Right forelimb (tissue), 1 donor: Measurements from ENCODE around the gene TFAP2A.
A peak's percentile ranks its signal among the peaks of the same experiment; 100 is the strongest.

ENCODE experiments used
- DNase-seq: peaks from one replicate; pipeline ENCODE4 v3.0.0-alpha.2; 2018

The TFAP2A gene

DNA sequence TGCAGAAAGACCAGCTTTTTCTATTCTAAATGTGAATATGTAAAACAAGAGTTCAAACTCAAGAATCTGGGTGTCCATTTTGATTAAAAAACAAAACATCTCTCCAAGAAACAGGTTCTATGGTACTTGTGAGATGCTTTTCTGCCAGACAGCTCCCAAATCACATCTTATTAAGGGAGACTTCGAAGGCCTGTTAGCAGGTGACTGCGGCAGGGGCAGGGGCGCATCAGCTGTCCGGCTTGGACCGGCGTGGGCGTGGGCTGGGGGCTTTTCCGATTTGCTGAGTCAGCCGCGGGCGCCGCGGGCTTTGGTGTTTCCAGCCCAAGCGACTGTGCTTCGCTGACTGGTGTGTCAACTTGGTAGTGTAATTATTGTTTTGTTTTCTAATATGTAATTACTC lies 32.6 kb downstream of the TFAP2A start:
- no peak for DNase-seq

DNA sequence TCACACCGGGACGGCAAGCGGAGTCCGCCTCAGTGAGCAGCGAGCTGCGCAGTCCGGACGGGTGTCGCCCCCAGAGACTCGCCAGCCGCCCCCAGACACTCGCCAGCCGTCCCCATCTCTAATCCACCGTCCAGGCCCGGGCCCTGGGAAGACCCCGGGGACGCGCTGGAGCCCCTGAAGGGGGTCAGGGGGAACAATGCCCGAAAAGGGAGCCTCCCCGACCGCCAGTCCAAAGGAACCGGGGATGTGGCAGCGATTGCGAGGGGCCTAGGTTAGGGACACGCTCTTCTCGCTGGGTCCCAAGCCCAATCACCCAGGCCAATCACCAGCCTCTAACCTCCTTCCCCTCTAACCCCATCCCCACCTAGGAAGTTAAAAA lies 33.1 kb downstream of the TFAP2A start:
- no peak for DNase-seq

DNA sequence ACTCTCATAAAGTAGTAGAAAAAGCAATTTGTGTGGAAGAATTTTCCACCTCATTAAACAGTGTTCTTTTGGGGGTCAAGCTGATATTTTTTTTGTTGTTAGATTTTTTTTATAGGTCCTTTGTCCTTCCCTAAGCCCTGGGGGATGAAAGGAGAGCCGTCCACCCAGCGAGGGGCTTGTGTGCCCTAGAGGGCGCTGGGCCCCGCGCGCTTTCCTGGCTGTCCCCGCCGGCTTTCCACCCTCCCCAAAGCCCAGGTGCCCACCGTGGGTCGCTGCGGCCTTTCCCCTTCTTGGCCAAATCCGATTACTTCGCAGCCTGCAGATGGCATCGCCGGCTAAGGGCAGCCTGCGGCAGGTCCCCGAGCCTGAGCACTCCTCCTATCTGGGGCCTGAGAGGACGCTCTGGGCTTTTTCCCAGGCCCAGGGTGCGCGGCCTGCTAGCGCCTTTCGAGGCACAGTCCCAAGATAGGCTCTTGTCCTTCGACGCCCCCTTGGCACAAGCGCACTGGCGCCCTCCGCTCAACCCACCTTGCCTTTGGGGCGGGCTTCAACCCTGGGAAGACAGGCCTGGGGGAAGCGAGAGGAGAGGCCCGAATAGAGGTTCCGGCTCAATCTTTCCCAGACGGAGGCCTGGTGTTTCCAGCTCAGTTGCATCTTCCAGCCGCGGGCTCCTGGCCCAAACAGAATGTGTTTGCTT lies 33.6 kb downstream of the TFAP2A start:
- no peak for DNase-seq

DNA sequence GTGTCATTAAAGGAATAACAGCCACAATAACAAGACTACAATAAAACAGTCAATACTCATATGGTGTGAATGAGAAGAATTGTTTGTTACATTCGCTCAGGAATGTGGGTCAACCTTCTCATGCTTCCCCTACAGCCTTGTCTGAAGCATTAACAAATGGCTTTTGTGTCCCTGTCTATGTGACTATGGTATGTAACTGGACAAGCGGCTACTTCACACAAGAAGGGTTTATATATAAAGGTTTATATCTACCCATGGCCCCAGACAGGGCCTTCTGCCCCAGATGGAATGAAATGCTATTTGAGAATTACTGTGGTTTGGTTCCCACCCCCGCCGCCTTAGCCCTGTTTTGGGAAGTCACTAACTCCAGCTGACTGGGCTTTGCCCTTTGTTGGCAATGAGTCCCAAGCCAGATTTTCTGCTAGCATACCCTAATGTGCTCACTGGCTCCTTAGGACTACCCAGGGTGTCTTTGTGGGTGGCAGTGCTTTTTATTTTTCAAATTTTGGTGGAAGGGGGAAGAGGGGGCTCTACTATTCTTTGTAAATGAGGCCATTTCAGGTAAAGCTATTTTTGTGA lies 39.4 kb downstream of the TFAP2A start:
- no peak for DNase-seq

DNA sequence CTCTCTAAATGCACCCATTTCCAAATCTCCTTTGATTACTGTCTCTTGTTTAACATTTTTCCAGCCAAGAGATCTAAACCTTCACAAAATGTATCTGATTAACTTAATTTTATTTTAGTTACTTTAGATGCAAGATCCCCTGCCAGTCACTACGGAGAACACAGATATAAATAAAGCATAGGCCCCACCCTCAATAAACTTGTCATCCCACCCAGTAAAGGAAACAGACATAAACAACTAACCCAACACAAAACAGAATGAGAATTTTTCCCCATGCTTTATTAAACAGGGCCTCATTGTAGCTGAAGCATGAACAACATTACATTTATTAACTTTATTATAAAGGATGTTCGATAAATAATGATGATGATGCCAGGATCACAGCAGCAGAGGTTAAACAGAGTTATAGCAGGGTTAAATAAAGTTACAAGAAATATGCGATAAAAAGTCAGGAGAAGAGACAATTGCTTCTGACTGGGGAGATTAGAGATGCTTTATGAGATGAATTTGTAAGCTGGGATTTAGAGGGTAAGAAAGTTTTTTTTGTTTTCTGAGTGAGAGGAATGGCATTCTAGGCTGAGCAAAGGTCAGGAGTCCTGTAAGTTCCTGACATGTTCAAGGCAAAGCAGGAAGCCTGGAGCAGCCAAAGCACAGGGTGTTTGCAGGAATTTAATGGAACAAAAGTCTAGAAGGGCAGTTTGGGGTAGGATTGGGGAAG lies 41.1 kb downstream of the TFAP2A start:
- no peak for DNase-seq

DNA sequence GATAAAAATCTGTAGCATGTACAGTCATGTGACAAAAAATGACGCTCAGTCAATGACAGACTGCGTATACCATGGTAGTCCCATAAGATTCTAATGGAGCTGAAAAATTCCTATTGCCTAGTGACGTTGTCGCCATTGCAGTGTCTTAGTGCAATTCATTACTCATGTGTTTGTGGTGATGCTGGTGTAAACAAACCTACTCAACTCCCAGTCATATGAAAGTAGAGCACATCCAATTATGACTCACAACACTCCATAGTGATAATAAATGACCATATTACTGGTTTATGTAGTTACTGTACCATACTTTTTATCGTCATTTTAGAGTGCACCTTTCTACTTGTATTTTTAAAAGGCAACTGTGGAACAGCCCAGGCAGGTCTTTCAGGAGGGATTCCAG lies 45.0 kb downstream of the TFAP2A start:
- DNase-seq = no peak

DNA sequence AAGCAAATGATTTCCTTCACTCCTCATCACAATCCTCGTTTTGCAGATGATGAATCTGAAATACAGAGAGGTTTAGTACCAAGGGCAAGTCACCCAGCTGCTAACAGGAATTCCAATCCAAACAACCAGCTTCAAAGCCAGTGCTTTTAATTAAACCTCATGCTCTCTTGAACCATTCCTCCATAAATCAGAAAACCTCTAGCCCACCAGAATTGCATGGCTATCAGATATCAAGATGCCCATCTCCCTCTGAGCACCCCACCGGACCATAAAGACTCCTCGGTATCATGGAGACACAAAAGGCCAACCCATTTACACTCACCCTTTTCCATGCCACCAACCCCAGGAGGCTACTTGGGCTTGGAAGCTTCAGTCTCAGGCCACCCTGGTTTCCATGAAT lies 46.0 kb downstream of the TFAP2A start:
- no peak for DNase-seq

DNA sequence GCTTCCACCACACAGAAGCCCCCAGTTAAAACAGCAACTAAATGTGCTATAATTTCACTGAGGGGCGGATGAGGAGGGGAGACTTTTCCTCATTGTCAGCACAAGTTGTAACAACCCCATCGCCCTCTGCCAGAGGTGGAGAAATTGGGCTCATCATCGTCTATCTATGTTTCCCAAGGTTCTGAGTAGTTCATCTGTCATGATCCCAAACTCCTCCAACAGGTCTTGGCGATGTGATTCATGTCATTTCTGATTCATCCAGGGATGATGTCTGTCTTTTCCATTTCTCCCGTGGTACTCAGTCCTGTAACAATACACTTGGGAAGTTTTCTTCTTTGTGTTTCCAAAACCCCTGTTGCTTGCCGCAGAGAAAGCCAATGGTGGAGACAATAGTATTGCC lies 51.0 kb downstream of the TFAP2A start:
- no peak for DNase-seq

DNA sequence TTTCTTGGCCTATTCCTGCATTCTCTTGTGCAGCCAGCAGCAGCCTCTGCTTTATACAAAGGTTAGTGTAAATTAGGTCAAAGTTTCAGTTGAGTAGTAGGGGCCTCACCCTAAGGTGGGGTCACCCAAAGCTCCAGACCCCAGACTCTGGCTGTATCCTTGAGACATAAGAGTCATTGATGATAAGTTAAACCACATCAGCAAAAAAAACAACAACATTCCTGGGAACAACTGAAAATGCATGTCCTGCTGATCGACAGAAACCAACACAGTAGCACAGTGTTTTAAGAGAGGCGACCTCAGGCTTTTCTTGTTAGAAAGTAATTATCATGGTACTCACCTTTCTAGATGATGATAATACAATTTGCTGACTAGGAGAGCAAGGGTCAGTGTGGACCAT lies 52.6 kb downstream of the TFAP2A start:
- no peak for DNase-seq

DNA sequence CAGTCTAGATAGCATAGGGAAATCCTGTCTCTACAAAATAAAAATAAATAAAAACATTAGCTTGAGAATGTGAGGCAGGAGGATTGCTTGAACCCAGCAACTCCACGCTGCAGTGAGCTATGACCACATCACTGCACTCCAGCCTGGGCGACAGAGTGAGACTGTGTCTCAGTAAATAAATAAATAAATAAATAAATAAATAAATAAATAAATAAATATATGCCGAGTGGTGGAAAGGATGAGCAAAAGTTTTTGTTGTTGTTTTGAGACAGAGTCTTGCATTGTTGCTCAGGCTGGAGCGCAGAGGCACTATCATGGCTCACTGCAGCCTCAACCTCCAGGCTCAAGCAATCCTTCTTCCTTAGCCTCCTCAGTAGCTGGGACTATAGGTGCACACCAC lies 53.4 kb downstream of the TFAP2A start:
- no peak for DNase-seq

DNA sequence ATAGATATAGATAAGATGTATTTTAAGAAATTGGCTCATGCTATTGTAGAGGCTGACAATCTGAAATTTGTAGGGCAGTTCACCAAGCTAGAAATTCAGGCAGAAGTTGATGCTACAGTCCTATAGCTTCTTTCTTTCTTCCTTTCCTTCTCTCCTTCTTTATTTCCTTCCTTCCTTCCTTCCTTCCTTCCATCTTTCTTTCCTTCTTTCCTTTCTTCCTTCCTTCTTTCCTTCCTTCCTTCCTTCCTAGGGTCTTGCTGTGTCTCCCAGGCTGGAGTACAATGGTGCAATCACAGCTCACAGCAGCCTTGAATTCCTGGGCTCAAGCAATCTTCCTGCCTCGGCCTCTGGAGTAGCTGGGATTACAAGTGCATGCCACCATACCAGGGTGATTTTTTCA lies 55.3 kb downstream of the TFAP2A start:
- DNase-seq = no peak

DNA sequence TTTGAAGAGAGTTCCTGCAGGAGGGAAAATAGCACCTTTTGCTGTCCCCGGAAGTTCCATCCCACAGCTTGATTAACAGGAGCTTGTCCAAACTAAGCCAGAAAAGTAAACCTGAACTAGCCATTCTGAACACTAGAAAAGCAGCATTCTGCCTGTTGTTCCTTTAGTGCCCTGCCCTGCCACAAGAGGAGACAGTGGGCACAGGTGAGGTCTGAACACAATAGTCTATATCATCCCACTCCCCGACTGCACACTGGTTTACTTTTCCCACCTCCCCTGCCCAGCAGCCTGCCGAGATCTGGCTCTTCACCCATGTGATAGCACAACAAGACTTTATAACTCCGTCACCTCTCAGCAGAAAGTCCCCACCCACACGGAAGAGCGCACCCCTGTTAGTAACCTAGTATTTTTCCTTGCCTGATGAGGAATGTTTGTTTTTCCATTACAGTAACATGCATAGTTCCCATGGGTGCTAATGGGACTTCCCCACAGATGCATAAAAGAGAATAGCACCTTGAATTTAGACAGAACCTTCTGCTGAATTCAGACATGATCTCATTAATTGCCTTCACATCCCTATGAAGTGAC lies 59.7 kb downstream of the TFAP2A start:
- DNase-seq = no peak

DNA sequence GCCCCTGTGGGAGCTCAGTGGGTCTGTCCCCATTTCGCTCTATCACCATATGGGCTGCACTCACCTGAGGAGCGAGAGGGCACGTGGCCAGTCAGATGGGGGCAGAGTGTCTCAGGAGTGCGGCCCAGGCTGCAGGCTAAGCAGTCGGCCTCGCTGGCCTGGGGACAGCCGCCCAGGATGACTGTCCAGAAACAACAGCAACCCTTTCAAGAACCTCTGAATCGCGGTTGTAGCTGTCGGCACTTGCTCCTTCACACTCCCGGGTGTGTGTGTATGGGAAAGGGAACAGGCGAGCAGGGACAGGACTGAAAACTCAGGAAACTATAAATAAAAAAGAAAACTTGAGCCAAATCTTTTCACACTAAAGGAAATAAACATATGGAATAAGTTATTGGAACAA lies 63.1 kb downstream of the TFAP2A start:
- peak; percentile 67 for DNase-seq

DNA sequence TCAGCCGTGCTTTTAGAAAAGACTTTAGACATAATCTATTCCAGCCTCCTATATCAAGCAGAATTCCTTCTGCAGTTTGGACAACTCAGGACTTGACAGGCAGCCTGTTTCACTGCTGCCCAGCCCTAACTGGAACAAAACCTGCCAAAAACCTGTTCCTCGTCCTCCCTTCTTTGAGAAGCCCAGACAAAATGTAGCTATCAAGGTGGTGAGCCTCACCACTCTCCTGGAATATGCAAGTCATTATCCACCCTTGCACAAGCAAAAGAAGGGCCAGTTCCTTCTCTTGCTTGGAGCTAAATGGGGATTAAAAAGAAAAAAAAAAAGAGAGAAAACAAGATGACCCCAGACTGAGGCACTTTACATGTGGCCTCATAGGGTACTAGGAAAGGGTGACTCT lies 64.2 kb downstream of the TFAP2A start:
- DNase-seq = no peak

DNA sequence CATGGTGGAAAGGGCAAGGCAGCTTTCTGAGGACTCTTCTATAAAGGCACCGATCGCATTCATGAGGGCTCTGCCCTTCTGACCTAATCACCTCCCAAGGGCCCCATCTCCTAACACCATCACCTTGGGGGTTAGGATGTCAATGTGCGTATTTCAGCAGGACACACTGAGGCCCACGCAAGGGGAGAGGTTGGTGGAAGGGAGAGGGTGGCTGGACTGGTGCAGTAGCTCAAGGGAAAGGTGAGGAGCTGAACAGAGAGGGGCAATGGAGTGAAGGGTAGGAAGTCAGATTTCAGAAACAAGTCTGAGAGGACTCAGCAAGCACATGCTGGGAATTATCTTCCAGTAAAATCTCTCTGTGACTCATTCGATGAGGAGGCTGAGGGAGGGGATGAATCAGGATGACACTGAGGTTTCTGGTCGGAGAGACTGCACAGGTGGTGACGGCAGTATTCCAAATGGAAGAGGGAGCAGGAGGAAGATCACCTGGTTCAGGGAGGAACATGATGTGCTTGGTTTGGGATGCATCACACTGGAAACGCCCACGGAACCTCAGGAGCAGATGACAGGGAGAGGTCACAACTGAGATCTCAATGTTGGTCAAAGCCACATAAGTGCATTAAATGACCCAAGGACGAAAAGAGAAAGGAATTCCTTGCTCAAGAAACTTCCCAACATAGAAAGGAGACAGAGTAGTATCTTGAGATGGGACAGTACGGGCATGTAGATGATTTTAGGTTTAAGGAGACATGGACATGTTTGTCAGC lies 67.1 kb downstream of the TFAP2A start:
- no peak for DNase-seq
